Jurkat, Clone E6-1 (cell line): ENCODE measurements around the gene PODXL. TPM values are rescaled to one million over a fixed set of nuclear protein-coding genes. Genes with fewer than 3 reads are reported as not detected.

Experiments
- DNase-seq: peaks from one replicate; pipeline ENCODE4 v3.0.0-alpha.2; 2011; ENCODE audit warnings: low read depth, low spot score
- H3K4me3 ChIP-seq: 2 replicates; pipeline ENCODE4 v1.5.1; 2011; ENCODE audit warnings: mild to moderate bottlenecking, low read length, control low read depth, moderate library complexity
- polyA plus RNA-seq: library from polyadenylated mRNA; unstranded; fragments of >200 nt; gene quantifications from one replicate; pipeline ENCODE4 v1.2.1, GENCODE V29; 2012; ENCODE audit warnings: missing spikeins; ENCODE audit not compliant: insufficient read length, insufficient read depth

PODXL gene
- 12.0 TPM for polyA plus RNA-seq

- peak within 1 kb of the TSS; percentile 50 for H3K4me3 ChIP-seq
- no peak for DNase-seq
Measured at GRCh38 chr7:131556053-131556908, at the start of gene PODXL. PODXL (minus strand) TSS chr7:131556628; CDS start chr7:131556359, 269 bp downstream.

- DNase-seq: no peak
- no peak overlapping the region for H3K4me3 ChIP-seq
Measured at GRCh38 chr7:131605280-131605878, 49.0 kb upstream of the PODXL start.

GRCh38 chr7:131604841-131605279, 48.4 kb upstream of the PODXL start:
- no peak for DNase-seq
- no peak overlapping the region for H3K4me3 ChIP-seq

- no peak overlapping the region for H3K4me3 ChIP-seq
Measured at GRCh38 chr7:131603932-131604331, 47.5 kb upstream of the PODXL start.

GRCh38 chr7:131602994-131603372, 46.6 kb upstream of the PODXL start:
- no peak for DNase-seq
- H3K4me3 ChIP-seq: no peak overlapping the region

More at GRCh38 chr7:131603932-131604331, 47.5 kb upstream of the PODXL start:
- no peak for DNase-seq

- no peak for DNase-seq
- H3K4me3 ChIP-seq: no peak overlapping the region
Measured at GRCh38 chr7:131602304-131602993, 46.0 kb upstream of the PODXL start.

- no peak overlapping the region for H3K4me3 ChIP-seq
- DNase-seq: no peak
Measured at GRCh38 chr7:131600085-131600881, 43.9 kb upstream of the PODXL start.

GRCh38 chr7:131596785-131597184, 40.4 kb upstream of the PODXL start:
- DNase-seq: no peak
- no peak overlapping the region for H3K4me3 ChIP-seq

- H3K4me3 ChIP-seq: no peak overlapping the region
- DNase-seq: no peak
Measured at GRCh38 chr7:131595699-131596098, 39.3 kb upstream of the PODXL start.

GRCh38 chr7:131591687-131592319, 35.4 kb upstream of the PODXL start:
- H3K4me3 ChIP-seq: no peak overlapping the region
- no peak for DNase-seq

- no peak for DNase-seq
- no peak overlapping the region for H3K4me3 ChIP-seq
Measured at GRCh38 chr7:131587315-131587923, 31.0 kb upstream of the PODXL start.

- H3K4me3 ChIP-seq: no peak overlapping the region
- no peak for DNase-seq
Measured at GRCh38 chr7:131586759-131587158, 30.3 kb upstream of the PODXL start.

- no peak for DNase-seq
- no peak overlapping the region for H3K4me3 ChIP-seq
Measured at GRCh38 chr7:131586259-131586658, 29.8 kb upstream of the PODXL start.

GRCh38 chr7:131583430-131583829, 27.0 kb upstream of the PODXL start:
- no peak overlapping the region for H3K4me3 ChIP-seq
- no peak for DNase-seq

GRCh38 chr7:131581241-131582051, 25.0 kb upstream of the PODXL start:
- no peak overlapping the region for H3K4me3 ChIP-seq
- DNase-seq: no peak

GRCh38 chr7:131578602-131579001, 22.2 kb upstream of the PODXL start:
- no peak overlapping the region for H3K4me3 ChIP-seq
- no peak for DNase-seq

- H3K4me3 ChIP-seq: no peak overlapping the region
- DNase-seq: no peak
Measured at GRCh38 chr7:131574741-131575140, 18.3 kb upstream of the PODXL start.

- no peak overlapping the region for H3K4me3 ChIP-seq
- no peak for DNase-seq
Measured at GRCh38 chr7:131570401-131570800, 14.0 kb upstream of the PODXL start.
